NT2/D1 (cell line): ENCODE results near the gene CFAP47.

Experiments
- DNase-seq: peaks from one replicate; pipeline ENCODE4 v3.0.0-alpha.2; 2011; ENCODE audit warnings: low read depth, low spot score
- H3K27me3 ChIP-seq: 2 replicates; pipeline ENCODE4 v1.6.0; 2011; ENCODE audit warnings: mild to moderate bottlenecking; ENCODE audit not compliant: insufficient read length, insufficient read depth
- H3K36me3 ChIP-seq: 2 replicates; pipeline ENCODE4 v1.6.1; 2011; ENCODE audit warnings: mild to moderate bottlenecking, low read length, mixed read lengths; ENCODE audit not compliant: insufficient read depth, insufficient read length
- H3K4me1 ChIP-seq: 2 replicates; pipeline ENCODE4 v1.5.1; 2011; ENCODE audit not compliant: insufficient read depth, insufficient read length
- H3K4me3 ChIP-seq: 2 replicates; pipeline ENCODE4 v1.5.1; 2011; ENCODE audit warnings: low read depth; ENCODE audit not compliant: insufficient read length
- H3K9ac ChIP-seq: 2 replicates; pipeline ENCODE4 v1.6.0; 2011; ENCODE audit warnings: low read depth; ENCODE audit not compliant: insufficient read length
- H3K9me3 ChIP-seq: 2 replicates; pipeline ENCODE4 v1.5.1; 2011; ENCODE audit warnings: mild to moderate bottlenecking, low read length; ENCODE audit not compliant: insufficient read depth
- SUZ12 ChIP-seq: IDR thresholded peaks from 2 replicates; pipeline ENCODE4 v1.6.1; 2011; ENCODE audit not compliant: insufficient read length, insufficient read depth; ENCODE audit errors: extremely low read depth
- YY1 ChIP-seq: IDR thresholded peaks from 2 replicates; pipeline ENCODE4 v1.6.1; 2011; ENCODE audit not compliant: insufficient read length, insufficient read depth
- ZNF274 ChIP-seq: IDR thresholded peaks from 2 replicates; pipeline ENCODE4 v1.6.1; 2011; ENCODE audit warnings: mild to moderate bottlenecking, low read depth, low read length

Gene CFAP47

GRCh38 chrX:36357855-36358254 is 438.3 kb downstream of the CFAP47 start:
- no peak overlapping the region for H3K9ac ChIP-seq
- TF ChIP-seq YY1 (no peak), SUZ12 (no peak), ZNF274 (no peak)
- no peaks in the 10 kb centered on the region for H3K36me3 ChIP-seq
- no peak for DNase-seq
- H3K4me3 ChIP-seq = no peak overlapping the region
- H3K4me1 ChIP-seq = no peaks in the 10 kb centered on the region
- H3K9me3 ChIP-seq = no peaks in the 10 kb centered on the region
- H3K27me3 ChIP-seq = no peaks in the 10 kb centered on the region

- Histone ChIP-seq H3K27me3 (no peaks in the 10 kb centered on the region), H3K4me3 (no peak overlapping the region)
- TF ChIP-seq SUZ12 (no peak), ZNF274 (no peak), YY1 (no peak)
Observed at GRCh38 chrX:36364262-36364661, 444.7 kb downstream of the CFAP47 start.

GRCh38 chrX:36383495-36383894 is 464.0 kb downstream of the CFAP47 start:
- TF ChIP-seq YY1 = no peak
- no peak for TF ChIP-seq ZNF274
- TF ChIP-seq SUZ12 = no peak
- no peak overlapping the region for H3K9ac ChIP-seq
- no peaks in the 10 kb centered on the region for H3K4me1 ChIP-seq
- H3K36me3 ChIP-seq = no peaks in the 10 kb centered on the region
- H3K4me3 ChIP-seq = no peak overlapping the region
- DNase-seq = no peak
- H3K27me3 ChIP-seq = no peaks in the 10 kb centered on the region
- no peaks in the 10 kb centered on the region for H3K9me3 ChIP-seq

More at GRCh38 chrX:36364262-36364661, 444.7 kb downstream of the CFAP47 start:
- H3K9ac ChIP-seq = no peak overlapping the region
- DNase-seq = no peak
- no peaks in the 10 kb centered on the region for H3K4me1 ChIP-seq
- no peaks in the 10 kb centered on the region for H3K36me3 ChIP-seq
- H3K9me3 ChIP-seq = no peaks in the 10 kb centered on the region

GRCh38 chrX:36388901-36389300 is 469.4 kb downstream of the CFAP47 start:
- no peak for TF ChIP-seq ZNF274
- DNase-seq = no peak
- H3K9ac ChIP-seq = no peak overlapping the region
- H3K36me3 ChIP-seq = no peaks in the 10 kb centered on the region
- no peak overlapping the region for H3K4me3 ChIP-seq
- no peaks in the 10 kb centered on the region for H3K27me3 ChIP-seq
- no peaks in the 10 kb centered on the region for H3K4me1 ChIP-seq
- H3K9me3 ChIP-seq = no peaks in the 10 kb centered on the region

- H3K27me3 ChIP-seq = no peaks in the 10 kb centered on the region
- H3K36me3 ChIP-seq = no peaks in the 10 kb centered on the region
- H3K9ac ChIP-seq = no peak overlapping the region
- no peaks in the 10 kb centered on the region for H3K9me3 ChIP-seq
- no peaks in the 10 kb centered on the region for H3K4me1 ChIP-seq
- no peak for DNase-seq
- TF ChIP-seq YY1 (no peak), ZNF274 (no peak), SUZ12 (no peak)
- H3K4me3 ChIP-seq = no peak overlapping the region
Observed at GRCh38 chrX:36401774-36402173, 482.2 kb downstream of the CFAP47 start.

GRCh38 chrX:36407836-36408235 is 488.3 kb downstream of the CFAP47 start:
- TF ChIP-seq YY1 = no peak
- TF ChIP-seq ZNF274 = no peak
- TF ChIP-seq SUZ12 = no peak

GRCh38 chrX:36414056-36414455 is 494.5 kb downstream of the CFAP47 start:
- no peaks in the 10 kb centered on the region for H3K27me3 ChIP-seq
- H3K4me1 ChIP-seq = no peaks in the 10 kb centered on the region
- no peaks in the 10 kb centered on the region for H3K36me3 ChIP-seq
- H3K9me3 ChIP-seq = no peaks in the 10 kb centered on the region
- no peak overlapping the region for H3K9ac ChIP-seq
- TF ChIP-seq ZNF274 (no peak), YY1 (no peak), SUZ12 (no peak)
- DNase-seq = no peak
- no peak overlapping the region for H3K4me3 ChIP-seq

More at GRCh38 chrX:36407836-36408235, 488.3 kb downstream of the CFAP47 start:
- H3K9me3 ChIP-seq = no peaks in the 10 kb centered on the region
- DNase-seq = no peak
- H3K27me3 ChIP-seq = no peaks in the 10 kb centered on the region
- no peak overlapping the region for H3K4me3 ChIP-seq
- H3K9ac ChIP-seq = no peak overlapping the region
- no peaks in the 10 kb centered on the region for H3K36me3 ChIP-seq
- H3K4me1 ChIP-seq = no peaks in the 10 kb centered on the region

GRCh38 chrX:36422368-36422767 is 502.8 kb downstream of the CFAP47 start:
- DNase-seq = no peak
- Histone ChIP-seq H3K36me3 (no peaks in the 10 kb centered on the region), H3K9me3 (no peaks in the 10 kb centered on the region), H3K27me3 (no peaks in the 10 kb centered on the region), H3K9ac (no peak overlapping the region), H3K4me1 (no peaks in the 10 kb centered on the region), H3K4me3 (no peak overlapping the region)
- no peak for TF ChIP-seq SUZ12
- no peak for TF ChIP-seq YY1
- TF ChIP-seq ZNF274 = no peak
